Suprapubic skin (tissue), 4 donors: ENCODE measurements around the gene PRLR.

Experiments used
- EP300 ChIP-seq: sonication (generic); formaldehyde crosslinking; IDR thresholded peaks from one replicate; pipeline ENCODE4 v1.6.1; 2017; ENCODE audit warnings: antibody characterized with exemption
- POLR2A ChIP-seq, 2 donors: fragments of 450-650 bp; IDR thresholded peaks; one replicate each; pipeline ENCODE4 v1.6.1; 2017; ENCODE audit warnings: antibody characterized with exemption in 2 of 2, mild to moderate bottlenecking in 2 of 2, moderate library complexity in 2 of 2
- POLR2AphosphoS5 ChIP-seq, 3 donors: sonication (generic); formaldehyde crosslinking; IDR thresholded peaks; one replicate each; pipeline ENCODE4 v1.6.1; 2017; ENCODE audit warnings: antibody characterized with exemption in 3 of 3
- TF ChIP-seq, protein P1 (sequence below), 2 donors: fragments of 200-600 bp in 1 of 2; fragments of 450-650 bp in 1 of 2; sonication (generic) in 1 of 2; IDR thresholded peaks; one replicate each; pipeline ENCODE4 v1.5.1; 2016 to 2019; ENCODE audit warnings: antibody characterized with exemption in 2 of 2, mild to moderate bottlenecking in 1 of 2, moderate library complexity in 1 of 2

DNA sequence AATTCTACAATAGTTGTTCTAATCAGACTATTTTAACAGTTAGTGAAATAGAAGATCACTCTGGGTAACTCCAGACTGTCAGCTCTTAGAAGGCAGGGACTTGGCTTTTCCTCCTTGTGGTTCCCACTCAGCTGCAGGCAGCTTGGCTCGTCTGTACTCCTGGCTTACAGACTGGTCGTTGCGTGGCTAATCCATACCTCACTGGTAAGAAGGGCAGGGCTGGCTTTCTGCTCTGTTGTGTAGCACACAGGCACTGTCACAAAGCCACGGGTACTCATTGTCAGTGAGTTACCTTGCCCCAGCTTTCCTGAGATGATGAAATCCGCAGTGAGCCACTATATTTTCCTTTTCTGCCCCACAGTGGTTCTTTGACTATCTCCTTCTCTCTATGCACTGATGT is 1.8 kb upstream of the PRLR start:
- TF ChIP-seq, protein P1, sequence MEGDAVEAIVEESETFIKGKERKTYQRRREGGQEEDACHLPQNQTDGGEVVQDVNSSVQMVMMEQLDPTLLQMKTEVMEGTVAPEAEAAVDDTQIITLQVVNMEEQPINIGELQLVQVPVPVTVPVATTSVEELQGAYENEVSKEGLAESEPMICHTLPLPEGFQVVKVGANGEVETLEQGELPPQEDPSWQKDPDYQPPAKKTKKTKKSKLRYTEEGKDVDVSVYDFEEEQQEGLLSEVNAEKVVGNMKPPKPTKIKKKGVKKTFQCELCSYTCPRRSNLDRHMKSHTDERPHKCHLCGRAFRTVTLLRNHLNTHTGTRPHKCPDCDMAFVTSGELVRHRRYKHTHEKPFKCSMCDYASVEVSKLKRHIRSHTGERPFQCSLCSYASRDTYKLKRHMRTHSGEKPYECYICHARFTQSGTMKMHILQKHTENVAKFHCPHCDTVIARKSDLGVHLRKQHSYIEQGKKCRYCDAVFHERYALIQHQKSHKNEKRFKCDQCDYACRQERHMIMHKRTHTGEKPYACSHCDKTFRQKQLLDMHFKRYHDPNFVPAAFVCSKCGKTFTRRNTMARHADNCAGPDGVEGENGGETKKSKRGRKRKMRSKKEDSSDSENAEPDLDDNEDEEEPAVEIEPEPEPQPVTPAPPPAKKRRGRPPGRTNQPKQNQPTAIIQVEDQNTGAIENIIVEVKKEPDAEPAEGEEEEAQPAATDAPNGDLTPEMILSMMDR (IDR thresholded peaks at IDR 0.05) = no peak
- TF ChIP-seq POLR2A (IDR thresholded peaks at IDR 0.05) = no peak
- TF ChIP-seq POLR2AphosphoS5 (IDR thresholded peaks at IDR 0.05) = no peak
- no peak for TF ChIP-seq EP300
